ENCODE data around the gene MAST4. TPM values are rescaled to one million over a fixed set of nuclear protein-coding genes. Genes with fewer than 3 reads are reported as not detected.

Gene MAST4
- total and polyA plus RNA-seq, 2 donors from 2014 or later: 27.3 to 31.4 TPM

DNA sequence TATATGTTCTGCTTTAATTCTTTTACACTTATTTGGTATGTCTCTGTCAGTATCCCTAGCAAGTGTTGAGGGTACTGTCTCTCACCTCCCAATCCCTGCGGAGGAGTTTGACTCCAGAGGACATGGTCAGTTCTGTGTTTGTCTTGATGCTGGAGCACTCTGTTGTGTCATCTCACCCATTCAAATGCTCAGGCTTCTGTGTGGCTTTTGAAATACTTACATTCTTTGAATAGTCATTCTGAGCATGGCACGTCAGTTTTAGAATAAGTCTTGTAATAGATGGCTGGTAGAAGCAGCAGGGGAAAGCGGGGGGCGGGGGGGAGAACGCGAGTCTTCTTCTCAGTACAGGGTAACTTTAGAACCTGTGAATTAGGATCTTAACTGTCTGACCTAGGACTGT is 12.3 kb downstream of the MAST4 start:
- no peak overlapping the region for H3K27ac ChIP-seq (ENCODE audit: low read depth in 2 of 2, low read length in 2 of 2)
- H3K9me3 ChIP-seq (ENCODE audit: control insufficient read depth in 2 of 3, insufficient read depth in 1 of 3, low read length in 3 of 3): no peaks in the 10 kb centered on the region
- TF ChIP-seq, protein P1, sequence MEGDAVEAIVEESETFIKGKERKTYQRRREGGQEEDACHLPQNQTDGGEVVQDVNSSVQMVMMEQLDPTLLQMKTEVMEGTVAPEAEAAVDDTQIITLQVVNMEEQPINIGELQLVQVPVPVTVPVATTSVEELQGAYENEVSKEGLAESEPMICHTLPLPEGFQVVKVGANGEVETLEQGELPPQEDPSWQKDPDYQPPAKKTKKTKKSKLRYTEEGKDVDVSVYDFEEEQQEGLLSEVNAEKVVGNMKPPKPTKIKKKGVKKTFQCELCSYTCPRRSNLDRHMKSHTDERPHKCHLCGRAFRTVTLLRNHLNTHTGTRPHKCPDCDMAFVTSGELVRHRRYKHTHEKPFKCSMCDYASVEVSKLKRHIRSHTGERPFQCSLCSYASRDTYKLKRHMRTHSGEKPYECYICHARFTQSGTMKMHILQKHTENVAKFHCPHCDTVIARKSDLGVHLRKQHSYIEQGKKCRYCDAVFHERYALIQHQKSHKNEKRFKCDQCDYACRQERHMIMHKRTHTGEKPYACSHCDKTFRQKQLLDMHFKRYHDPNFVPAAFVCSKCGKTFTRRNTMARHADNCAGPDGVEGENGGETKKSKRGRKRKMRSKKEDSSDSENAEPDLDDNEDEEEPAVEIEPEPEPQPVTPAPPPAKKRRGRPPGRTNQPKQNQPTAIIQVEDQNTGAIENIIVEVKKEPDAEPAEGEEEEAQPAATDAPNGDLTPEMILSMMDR (IDR thresholded peaks at IDR 0.05; ENCODE audit: borderline replicate concordance, extremely low read depth, insufficient read depth): no peak
- no peak overlapping the region for H3K4me3 ChIP-seq (ENCODE audit: low read length in 3 of 3)
- intact Hi-C loops (cut with DNase I): no loop called here
- no peaks in the 10 kb centered on the region for H3K27me3 ChIP-seq (ENCODE audit: control insufficient read depth, insufficient read depth, low read length)
- H3K9ac ChIP-seq (ENCODE audit: low read length in 3 of 3): no peak overlapping the region
- no peaks in the 10 kb centered on the region for H3K36me3 ChIP-seq (ENCODE audit: control insufficient read depth in 2 of 3, insufficient read depth in 3 of 3, low read length in 3 of 3)
- DNase-seq (no peak), FAIRE-seq (no peak)
- H3K4me1 ChIP-seq (ENCODE audit: control insufficient read depth in 2 of 3, insufficient read depth in 2 of 3, low read depth in 1 of 3, low read length in 3 of 3): no peaks in the 10 kb centered on the region

DNA sequence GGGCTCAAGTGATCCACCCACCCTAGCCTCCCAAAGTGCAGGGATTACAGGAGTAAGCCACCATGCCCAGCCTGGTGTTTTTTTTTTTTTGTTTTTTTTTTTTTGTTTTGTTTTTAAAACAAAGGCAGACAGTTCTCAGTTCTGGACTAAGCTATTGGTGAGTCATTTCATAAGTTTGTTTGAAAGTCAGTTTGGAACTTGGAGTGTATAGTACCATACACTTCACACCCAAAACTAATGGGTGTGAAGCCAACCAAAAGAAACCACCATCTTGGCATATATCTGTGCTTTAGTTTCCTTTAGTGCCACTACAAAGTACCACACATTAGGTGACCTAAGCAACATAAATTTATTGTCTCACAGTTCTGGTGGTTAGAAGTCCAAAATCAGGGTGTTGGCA is 13.4 kb downstream of the MAST4 start:
- Histone ChIP-seq H3K9me3 (ENCODE audit: control insufficient read depth in 2 of 3, insufficient read depth in 1 of 3, low read length in 3 of 3) (no peaks in the 10 kb centered on the region), H3K36me3 (ENCODE audit: control insufficient read depth in 2 of 3, insufficient read depth in 3 of 3, low read length in 3 of 3) (no peaks in the 10 kb centered on the region), H3K9ac (ENCODE audit: low read length in 3 of 3) (no peak overlapping the region), H3K27me3 (ENCODE audit: control insufficient read depth, insufficient read depth, low read length) (no peaks in the 10 kb centered on the region), H3K4me1 (ENCODE audit: control insufficient read depth in 2 of 3, insufficient read depth in 2 of 3, low read depth in 1 of 3, low read length in 3 of 3) (no peaks in the 10 kb centered on the region), H3K4me3 (ENCODE audit: low read length in 3 of 3) (no peak overlapping the region), H3K27ac (ENCODE audit: low read depth in 2 of 2, low read length in 2 of 2) (no peak overlapping the region)
- intact Hi-C loops (cut with DNase I): no loop called here
- no peak for DNase-seq
- FAIRE-seq: no peak
- TF ChIP-seq, protein P1 (IDR thresholded peaks at IDR 0.05; ENCODE audit: borderline replicate concordance, extremely low read depth, insufficient read depth): no peak

DNA sequence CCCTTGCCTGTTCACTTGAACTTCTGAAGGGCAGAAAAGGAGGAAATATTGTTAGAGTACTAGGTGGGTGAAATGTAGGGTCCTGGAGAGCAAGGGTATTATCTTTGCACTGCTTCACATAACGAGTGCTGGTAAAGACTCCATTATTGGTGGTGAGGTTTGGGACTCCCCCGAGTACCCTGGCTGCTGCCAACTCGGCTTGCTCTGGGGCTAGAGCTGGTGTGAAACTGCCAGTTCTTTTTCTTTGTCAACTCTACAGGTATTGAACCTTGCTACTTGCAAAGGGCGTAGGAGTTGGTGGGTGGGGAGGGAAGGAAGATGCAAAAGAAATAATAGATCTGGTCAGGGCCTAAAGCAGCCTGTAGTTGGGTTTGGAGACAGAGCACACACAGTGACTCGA is 16.0 kb downstream of the MAST4 start:
- FAIRE-seq (no peak), DNase-seq (no peak)
- intact Hi-C loops (cut with DNase I): no loop called here
- Histone ChIP-seq H3K4me3 (ENCODE audit: low read length in 3 of 3) (no peak overlapping the region), H3K9ac (ENCODE audit: low read length in 3 of 3) (no peak overlapping the region), H3K36me3 (ENCODE audit: control insufficient read depth in 2 of 3, insufficient read depth in 3 of 3, low read length in 3 of 3) (no peaks in the 10 kb centered on the region), H3K27me3 (ENCODE audit: control insufficient read depth, insufficient read depth, low read length) (no peaks in the 10 kb centered on the region), H3K9me3 (ENCODE audit: control insufficient read depth in 2 of 3, insufficient read depth in 1 of 3, low read length in 3 of 3) (no peaks in the 10 kb centered on the region), H3K4me1 (ENCODE audit: control insufficient read depth in 2 of 3, insufficient read depth in 2 of 3, low read depth in 1 of 3, low read length in 3 of 3) (peaks cover 0 to 5% (median 0%) of the 10 kb centered on the region in 3 donors), H3K27ac (ENCODE audit: low read depth in 2 of 2, low read length in 2 of 2) (no peak overlapping the region)
- TF ChIP-seq, protein P1 (IDR thresholded peaks at IDR 0.05; ENCODE audit: borderline replicate concordance, extremely low read depth, insufficient read depth): no peak

DNA sequence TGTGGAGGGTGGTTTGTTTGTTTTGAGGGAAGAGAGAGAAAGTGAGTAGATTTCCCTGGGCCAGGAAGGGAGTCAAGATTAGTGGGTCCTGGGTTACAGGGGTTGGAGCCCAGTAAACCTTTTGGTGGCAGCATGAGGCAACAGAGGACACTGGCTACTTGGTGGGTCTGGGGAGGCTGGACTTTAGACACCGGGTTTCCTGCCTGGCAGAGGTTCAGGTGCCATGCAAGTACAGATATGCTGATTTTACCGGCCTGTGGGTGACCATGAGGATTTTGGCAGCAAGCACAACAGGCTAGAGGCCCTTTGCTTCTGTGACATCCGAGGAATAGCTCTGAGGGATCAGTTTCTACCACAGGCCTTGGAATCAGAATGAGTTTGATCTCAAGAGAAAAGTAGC is 18.9 kb downstream of the MAST4 start:
- H3K4me3 ChIP-seq (ENCODE audit: low read length in 3 of 3): no peak overlapping the region
- intact Hi-C loops (cut with DNase I): no loop called here
- no peak overlapping the region for H3K9ac ChIP-seq (ENCODE audit: low read length in 3 of 3)
- H3K27ac ChIP-seq (ENCODE audit: low read depth in 2 of 2, low read length in 2 of 2): no peak overlapping the region
- peaks cover 0 to 5% (median 0%) of the 10 kb centered on the region in 3 donors for H3K4me1 ChIP-seq (ENCODE audit: control insufficient read depth in 2 of 3, insufficient read depth in 2 of 3, low read depth in 1 of 3, low read length in 3 of 3)
- FAIRE-seq (no peak), DNase-seq (no peak)
- no peaks in the 10 kb centered on the region for H3K27me3 ChIP-seq (ENCODE audit: control insufficient read depth, insufficient read depth, low read length)
- TF ChIP-seq, protein P1 (IDR thresholded peaks at IDR 0.05; ENCODE audit: borderline replicate concordance, extremely low read depth, insufficient read depth): no peak
- H3K36me3 ChIP-seq (ENCODE audit: control insufficient read depth in 2 of 3, insufficient read depth in 3 of 3, low read length in 3 of 3): no peaks in the 10 kb centered on the region
- no peaks in the 10 kb centered on the region for H3K9me3 ChIP-seq (ENCODE audit: control insufficient read depth in 2 of 3, insufficient read depth in 1 of 3, low read length in 3 of 3)
